ENCODE measurements around the gene LPAR5.

Gene LPAR5

DNA sequence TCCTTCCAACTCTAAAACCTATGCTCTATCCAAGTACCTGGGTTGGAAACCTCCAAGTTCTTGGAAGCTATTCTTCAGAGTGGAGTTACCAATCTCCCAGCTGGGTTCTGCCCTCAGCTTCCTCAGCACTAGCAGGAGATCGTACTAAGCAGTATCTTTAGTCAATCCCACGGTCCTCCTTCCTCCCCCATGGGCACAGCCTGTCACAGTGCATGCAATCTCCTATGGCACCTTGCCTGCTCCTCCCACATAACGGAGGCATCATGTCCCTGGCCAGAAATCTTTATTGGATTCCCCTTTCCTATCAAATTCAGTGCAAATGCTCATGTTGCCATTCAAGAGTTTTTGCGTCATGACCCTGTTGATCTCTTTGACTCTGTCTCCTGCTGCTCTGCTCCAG lies 5.4 kb upstream of the LPAR5 start:
- DNase-seq (ENCODE audit: low read depth) = no peak
- TF ChIP-seq, protein P1, sequence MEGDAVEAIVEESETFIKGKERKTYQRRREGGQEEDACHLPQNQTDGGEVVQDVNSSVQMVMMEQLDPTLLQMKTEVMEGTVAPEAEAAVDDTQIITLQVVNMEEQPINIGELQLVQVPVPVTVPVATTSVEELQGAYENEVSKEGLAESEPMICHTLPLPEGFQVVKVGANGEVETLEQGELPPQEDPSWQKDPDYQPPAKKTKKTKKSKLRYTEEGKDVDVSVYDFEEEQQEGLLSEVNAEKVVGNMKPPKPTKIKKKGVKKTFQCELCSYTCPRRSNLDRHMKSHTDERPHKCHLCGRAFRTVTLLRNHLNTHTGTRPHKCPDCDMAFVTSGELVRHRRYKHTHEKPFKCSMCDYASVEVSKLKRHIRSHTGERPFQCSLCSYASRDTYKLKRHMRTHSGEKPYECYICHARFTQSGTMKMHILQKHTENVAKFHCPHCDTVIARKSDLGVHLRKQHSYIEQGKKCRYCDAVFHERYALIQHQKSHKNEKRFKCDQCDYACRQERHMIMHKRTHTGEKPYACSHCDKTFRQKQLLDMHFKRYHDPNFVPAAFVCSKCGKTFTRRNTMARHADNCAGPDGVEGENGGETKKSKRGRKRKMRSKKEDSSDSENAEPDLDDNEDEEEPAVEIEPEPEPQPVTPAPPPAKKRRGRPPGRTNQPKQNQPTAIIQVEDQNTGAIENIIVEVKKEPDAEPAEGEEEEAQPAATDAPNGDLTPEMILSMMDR (IDR thresholded peaks at IDR 0.05; ENCODE audit: low read depth, low read length, missing control alignments) = no peak
- no peak overlapping the region for H3K4me3 ChIP-seq (ENCODE audit: low read depth, low read length)
- in situ Hi-C loops (cut with HindIII; ENCODE audit: low sequenced_read_pairs) = no loop called here

DNA sequence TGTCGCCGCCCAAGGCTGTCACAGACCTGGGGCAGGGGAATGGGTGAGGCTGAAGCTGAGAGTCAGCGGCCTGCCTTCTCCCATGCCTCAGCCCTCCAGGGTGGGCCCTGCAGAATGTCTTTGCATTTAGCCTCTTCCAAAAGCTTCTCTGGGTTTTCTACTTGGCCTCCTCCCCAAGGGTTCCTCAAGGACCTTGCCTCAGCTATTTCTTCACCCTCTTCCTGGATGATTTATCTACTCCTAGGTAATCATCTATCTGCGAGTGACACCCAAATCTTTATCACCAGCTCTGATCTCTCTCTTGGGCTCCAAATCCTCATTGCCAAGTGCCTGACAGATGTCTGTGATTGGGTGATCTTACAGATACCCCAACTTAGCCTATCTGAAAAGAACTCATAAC lies 4.7 kb upstream of the LPAR5 start:
- TF ChIP-seq, protein P1 (IDR thresholded peaks at IDR 0.05; ENCODE audit: low read depth, low read length, missing control alignments) = no peak
- H3K4me3 ChIP-seq (ENCODE audit: low read depth, low read length) = no peak overlapping the region
- DNase-seq (ENCODE audit: low read depth) = no peak
- in situ Hi-C loops (cut with HindIII; ENCODE audit: low sequenced_read_pairs) = no loop called here

DNA sequence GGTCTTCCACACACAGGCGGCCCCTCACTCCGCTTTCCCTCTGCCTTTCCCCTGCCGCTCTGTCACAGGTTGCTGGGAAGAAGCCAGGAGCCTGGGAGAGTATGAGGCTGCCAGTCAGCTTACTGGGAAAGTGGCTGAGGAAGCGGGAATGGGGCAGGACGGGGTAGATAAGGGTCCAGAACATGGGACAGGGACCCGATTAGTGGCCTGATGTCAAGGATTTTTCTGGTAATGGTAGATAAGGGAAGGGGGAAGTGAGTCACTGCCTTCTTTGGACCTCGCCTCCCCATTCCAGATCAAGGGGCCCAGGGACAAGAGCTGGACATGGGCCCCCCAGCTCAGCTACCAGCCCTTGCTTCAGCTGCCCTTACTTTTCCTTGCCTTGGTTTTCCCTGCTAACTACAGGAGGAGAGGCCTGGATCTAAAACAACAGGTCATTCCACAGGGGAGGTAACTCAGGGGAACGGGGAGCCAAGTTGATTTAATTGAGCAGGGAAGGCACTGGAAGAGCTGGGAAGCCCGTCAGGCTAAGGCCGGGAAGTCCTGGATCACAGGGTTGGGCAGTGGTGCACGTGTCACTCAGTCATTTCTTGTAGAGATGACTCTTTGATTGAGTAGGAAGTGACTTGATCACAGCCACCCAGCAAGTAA lies 3.5 kb upstream of the LPAR5 start:
- H3K4me3 ChIP-seq (ENCODE audit: low read depth, low read length) = no peak overlapping the region
- no peak for DNase-seq (ENCODE audit: low read depth)
- in situ Hi-C loops (cut with HindIII; ENCODE audit: low sequenced_read_pairs) = loop anchor here (10.0 kb wide), 1 partner anchor 156 kb away; no protein-coding TSS in a partner anchor
- TF ChIP-seq, protein P1 (IDR thresholded peaks at IDR 0.05; ENCODE audit: low read depth, low read length, missing control alignments) = no peak

DNA sequence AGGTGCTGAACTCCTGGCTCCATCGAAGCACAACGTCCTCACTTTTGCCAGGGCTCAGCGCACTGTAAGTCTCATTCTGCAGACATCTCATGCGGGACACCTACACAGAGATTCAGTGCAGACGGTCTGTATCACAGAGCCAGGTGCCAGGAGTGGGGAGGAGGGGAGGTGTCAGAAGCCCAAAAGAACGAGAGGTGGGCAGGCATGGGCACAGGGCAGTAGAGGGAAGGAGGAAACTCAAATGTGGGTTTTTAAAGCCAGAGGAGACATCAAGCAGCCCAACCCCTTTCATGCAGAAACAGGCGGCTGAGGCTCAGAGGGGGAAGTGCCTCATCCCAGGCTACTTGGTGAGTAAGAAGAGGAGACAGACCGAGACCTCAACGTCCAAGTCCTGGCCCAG lies 2.5 kb upstream of the LPAR5 start:
- in situ Hi-C loops (cut with HindIII; ENCODE audit: low sequenced_read_pairs) = loop anchor here (10.0 kb wide), 1 partner anchor 156 kb away; no protein-coding TSS in a partner anchor
- DNase-seq (ENCODE audit: low read depth) = no peak
- TF ChIP-seq, protein P1 (IDR thresholded peaks at IDR 0.05; ENCODE audit: low read depth, low read length, missing control alignments) = no peak
- no peak overlapping the region for H3K4me3 ChIP-seq (ENCODE audit: low read depth, low read length)

DNA sequence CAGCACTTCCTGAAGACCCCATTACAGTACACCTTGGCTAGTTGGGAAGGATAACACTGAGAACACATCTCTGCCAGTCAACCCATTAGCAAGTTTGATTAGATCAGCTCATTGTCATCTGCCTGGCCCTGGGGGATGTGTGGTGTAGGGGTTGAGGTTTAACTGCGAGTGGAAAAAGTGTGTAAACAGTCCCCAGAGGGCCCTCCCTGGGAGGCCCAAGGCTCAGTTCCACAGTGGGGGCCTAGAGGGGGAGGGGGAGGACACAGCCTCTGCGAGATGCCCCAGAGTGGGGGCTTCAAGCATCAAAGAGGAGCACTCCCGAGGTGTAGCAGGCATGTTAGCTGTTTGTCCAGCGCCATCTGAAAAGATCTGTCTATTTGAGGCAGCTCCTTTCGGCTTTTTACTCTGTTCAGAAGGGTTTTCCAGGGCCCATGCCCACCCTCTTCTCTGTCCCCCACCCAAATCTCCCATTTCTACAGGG lies 344 bp downstream of the LPAR5 start:
- in situ Hi-C loops (cut with HindIII; ENCODE audit: low sequenced_read_pairs) = loop anchor here (10.0 kb wide), 1 partner anchor 159 kb away; no protein-coding TSS in a partner anchor
- DNase-seq (ENCODE audit: low read depth) = no peak
- TF ChIP-seq, protein P1 (IDR thresholded peaks at IDR 0.05; ENCODE audit: low read depth, low read length, missing control alignments) = no peak
- no peak overlapping the region for H3K4me3 ChIP-seq (ENCODE audit: low read depth, low read length)

DNA sequence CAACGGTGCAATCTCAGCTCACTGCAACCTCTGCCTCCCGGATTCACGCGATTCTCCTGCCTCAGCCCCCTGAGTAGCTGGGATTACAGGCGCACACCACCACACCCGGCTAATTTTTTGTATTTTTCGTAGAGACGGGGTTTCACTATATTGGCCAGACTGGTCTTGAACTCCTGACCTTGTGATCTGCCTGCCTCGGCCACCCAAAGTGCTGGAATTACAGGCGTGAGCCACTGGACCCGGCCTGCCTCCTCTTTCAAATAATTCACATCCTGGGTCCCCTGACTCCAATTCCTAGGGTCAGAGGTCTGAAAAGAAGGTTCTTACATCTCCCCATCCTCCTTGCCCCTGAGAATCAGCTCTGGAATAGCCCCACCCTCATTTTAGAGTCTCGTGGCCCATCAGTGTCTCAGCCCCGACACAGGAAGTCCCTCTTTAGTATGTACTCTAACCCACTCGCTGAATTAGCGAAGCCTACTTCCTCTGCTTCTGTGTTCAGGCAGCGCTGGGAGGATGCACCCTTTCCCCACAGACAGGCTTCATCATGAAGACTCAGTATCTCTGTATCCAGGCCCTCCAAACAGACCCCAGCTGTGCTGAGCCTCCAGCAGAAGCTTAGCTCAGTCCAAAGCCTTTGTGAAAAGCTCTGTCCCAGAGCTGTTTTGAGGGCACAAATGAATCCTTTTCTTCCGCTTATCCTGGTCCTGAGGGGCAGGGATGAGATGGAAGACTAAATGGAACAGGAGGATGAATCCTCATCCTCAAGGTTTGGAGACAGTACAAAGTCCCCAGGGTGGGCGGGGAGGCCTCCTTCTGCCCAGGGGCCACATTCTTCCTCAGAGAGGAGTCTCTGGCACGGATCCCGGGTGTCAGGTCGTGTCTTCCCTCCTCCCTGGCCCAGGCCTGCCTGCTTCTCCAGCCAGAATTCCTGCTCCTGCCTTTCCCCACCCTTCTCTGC lies 3.5 kb downstream of the LPAR5 start:
- H3K4me3 ChIP-seq (ENCODE audit: low read depth, low read length) = no peak overlapping the region
- DNase-seq (ENCODE audit: low read depth) = no peak
- TF ChIP-seq, protein P1 (IDR thresholded peaks at IDR 0.05; ENCODE audit: low read depth, low read length, missing control alignments) = no peak
- in situ Hi-C loops (cut with HindIII; ENCODE audit: low sequenced_read_pairs) = loop anchor here (10.0 kb wide), 1 partner anchor 162 kb away; no protein-coding TSS in a partner anchor
